GM12873 (cell line): ENCODE results near the gene VAV1.
A peak's percentile ranks its signal among the peaks of the same experiment; 100 is the strongest.

ENCODE experiments used
- CTCF ChIP-seq: IDR thresholded peaks from 2 replicates; pipeline ENCODE4 v1.5.1; 2012; ENCODE audit warnings: low read depth, mild to moderate bottlenecking, moderate library complexity, low read length, control low read depth; ENCODE audit not compliant: insufficient read depth; ENCODE audit errors: missing control alignments

The VAV1 gene

GRCh38 chr19:6745965-6746364, 26.5 kb upstream of the VAV1 start:
- no peak for TF ChIP-seq CTCF

- TF ChIP-seq CTCF: no peak
Measured at GRCh38 chr19:6750062-6750461, 22.4 kb upstream of the VAV1 start.

DNA sequence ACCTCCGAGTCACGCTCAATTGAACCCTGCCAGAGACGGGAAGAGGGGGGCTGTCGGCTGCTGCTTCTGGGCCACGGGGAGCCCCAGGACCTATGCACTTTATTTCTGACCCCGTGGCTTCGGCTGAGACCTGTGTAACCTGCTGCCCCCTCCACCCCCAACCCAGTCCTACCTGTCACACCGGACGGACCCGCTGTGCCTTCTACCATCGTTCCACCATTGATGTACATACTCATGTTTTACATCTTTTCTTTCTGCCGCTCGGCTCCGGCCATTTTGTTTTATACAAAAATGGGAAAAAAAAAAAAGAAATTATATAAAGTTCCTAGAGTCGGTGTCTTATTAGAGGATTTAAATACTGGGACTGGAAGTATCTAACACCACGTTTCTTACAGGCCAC, 21.3 kb upstream of the VAV1 start:
- no peak for TF ChIP-seq CTCF

DNA sequence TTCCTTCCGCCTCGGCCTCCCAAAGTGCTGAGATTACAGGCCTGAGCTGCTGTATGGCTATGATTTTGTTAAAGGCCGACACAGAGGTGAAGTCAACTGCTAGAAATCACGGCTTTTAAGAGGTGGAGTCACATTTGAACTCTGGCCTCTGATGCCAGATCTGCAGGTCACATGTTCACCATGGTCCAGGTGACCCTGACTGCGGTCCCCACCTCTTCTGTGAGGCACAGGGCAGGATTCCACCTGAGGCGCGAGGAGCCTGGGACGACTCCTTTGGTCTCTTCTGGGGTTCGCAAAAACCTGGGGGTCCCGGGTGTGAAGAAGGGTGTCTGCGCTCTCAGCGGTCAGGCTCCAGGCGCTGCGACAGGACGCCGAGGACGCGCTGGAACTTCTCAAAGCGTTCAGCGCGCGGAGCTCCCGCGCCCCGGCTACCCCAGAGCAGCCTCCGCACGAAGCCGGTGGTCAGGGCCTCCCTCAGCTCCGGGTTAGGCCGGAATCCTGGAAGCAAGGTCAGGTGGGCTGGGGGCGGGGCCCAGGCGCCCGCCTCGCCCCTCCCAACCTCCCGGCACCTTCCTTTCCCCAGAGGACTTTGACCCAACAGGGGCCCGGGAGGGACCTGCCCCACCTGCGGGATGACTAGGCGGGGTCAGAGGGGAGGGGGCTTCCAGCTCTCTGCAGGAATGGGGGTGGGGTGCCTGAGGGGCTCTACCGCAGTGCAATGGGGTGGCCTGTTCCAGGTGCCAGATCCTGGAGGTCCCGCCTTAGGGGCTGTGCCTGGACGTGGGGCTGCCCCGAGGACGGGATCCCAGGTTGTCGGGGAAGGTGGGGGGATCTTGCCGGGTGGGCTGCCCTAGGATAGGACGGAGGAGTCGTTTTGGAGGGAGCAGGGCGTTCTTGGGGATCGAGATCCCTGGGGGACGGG, 20.0 kb upstream of the VAV1 start:
- TF ChIP-seq CTCF: no peak

GRCh38 chr19:6753178-6754031, 19.1 kb upstream of the VAV1 start:
- peak; percentile 61 for TF ChIP-seq CTCF

- TF ChIP-seq CTCF: no peak
Measured at GRCh38 chr19:6754136-6754535, 18.4 kb upstream of the VAV1 start.

DNA sequence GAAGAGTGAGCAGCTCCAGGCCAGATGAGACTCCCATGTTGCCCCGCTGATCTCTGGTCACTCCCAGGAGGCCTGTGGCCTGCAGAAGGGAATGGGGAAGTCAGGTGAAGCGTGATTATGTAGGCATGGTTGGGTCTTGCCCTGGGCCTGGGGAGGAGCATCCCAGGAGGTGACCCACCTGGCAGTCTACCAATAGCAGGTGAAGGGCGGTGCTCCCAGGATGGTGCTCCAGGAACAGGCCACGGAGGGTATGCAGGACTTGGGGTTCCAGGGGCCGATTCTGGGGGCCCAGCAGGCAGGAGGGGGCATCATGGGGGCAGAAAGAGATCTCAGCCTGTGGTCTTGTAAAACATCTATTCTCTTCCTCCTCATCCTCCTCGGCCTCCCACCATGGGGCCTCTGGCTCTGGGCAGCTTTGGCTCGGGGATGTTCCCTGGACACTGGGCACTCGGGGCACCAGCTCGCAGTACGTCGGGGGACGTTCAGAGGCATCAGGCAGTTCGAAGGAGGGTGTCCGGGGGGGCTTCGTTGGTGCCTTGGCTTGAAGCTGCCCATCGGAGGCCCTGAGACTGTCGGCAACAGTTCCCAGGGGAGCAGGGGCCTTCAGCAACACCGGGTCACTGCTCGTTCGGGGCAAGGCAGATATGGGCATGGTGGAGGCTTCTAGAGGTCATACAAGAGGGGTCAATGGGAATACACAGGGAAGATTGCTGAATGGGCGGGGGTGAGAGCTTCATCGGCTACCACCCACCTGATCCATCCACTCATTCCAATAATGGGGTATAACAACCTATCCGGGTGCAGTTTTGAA, 17.6 kb upstream of the VAV1 start:
- TF ChIP-seq CTCF: no peak
